GM18520 (cell line): ENCODE results near the gene OLFM1.

Experiments
- ATAC-seq: cut with Tn5 transposase; IDR thresholded peaks from one replicate; pipeline ENCODE4 v1.9.1; 2021; ENCODE audit not compliant: unreplicated experiment

The OLFM1 gene

DNA sequence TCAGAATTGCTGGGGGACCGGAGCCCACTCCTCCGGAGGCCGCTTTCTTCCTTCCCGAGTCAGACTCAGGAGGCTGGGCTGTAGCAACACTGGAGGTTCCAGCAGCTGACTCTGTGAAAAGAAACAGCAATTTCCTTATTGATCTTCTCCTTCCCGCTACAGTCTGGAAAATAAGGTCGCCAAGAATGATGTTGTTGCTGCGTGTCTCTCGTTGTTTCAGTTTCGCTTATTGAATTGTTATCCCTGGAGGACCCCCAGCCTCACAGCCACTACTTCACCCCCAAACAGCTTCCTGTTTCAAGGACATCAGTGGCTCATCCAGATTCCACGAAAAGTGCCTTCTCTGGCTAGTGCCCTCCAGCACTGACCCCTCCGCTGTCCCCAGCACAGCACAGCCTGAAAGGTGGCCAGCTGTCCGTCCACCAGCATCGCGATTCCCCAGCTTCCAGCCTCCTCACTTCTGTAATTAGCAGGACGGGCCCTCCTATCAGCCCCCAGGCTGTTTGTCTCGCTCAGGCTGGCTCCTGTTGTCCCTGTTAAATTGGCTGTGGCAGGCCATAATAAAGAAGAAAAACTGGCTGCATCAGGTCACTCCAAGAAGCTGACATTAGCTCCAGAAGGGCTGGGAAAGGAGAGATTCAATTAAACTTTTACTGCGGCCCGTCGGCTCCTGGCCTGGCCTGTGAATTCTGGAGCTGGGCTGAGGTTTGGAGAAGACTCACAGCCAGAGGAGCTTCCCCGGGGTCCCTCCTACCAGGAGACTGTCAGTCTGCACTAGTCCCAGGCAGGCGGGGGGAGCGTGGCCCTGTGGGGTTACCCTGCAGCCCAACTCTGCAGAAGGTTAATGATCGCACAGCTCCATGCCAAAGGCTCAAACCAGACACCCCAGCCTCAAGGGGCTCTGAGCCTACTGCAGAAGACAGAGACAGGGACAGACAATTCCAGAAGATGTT lies 40.5 kb downstream of the OLFM1 start:
- no peak for ATAC-seq

DNA sequence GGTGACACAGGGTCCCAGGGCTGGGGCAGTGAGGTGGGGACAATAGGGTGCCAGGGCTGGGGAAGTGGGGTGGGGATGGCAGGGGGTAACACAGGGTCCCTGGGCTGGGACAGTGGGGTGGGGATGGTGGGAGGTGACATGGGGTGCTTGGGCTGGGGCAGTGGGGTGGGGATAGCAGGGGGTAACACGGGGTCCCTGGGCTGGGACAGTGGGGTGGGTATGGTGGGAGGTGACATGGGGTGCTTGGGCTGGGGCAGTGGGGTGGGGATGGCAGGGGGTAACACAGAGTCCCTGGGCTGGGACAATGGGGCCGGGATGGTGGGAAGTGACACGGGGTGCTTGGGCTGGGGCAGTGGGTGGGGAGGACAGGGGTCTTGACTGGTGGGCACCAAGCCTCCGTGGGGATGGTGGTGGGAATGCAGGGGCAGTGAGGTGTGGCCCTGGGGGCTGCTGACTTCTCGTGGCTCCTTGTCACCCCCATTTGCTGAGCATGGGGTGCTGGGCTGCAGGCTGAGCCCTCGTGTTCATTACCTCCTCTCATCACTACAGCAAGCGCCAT lies 41.7 kb downstream of the OLFM1 start:
- no peak for ATAC-seq

DNA sequence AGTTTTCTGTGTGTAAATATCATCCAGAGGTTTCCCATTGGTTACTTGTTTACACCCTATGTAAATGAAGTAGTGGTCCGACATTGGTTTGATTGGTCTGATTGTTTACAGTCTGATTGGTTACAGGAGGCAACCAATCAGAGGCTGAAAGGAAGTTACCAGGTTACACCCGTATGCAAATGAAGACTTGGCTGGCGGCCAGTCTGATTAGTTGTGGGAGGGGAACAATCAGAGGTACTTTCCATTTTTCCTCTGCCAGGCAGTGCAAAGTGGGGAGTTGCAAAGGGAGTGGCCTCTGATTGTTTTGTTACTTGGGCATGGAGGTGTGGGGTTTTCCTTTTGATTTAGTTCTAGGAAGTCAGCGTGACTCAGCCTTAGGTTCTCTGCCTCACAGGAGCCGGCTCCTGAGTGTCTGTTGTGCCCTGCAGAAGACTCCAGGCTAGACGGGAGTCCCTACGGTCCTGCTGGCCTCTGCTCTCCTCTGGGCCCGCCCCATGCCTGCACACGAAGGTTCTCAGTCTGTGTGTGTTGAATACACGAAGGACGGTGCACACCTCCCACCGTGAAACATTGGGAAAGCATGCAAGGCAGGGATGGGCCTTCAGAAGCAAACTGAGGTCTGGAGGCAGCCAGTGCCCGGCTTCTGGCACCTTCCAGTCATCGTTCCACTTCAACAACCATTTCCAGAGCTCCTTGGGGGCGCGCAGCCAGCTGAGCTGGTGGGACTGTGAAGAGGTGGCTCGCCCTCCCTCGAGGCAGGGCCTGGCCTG lies 42.9 kb downstream of the OLFM1 start:
- ATAC-seq, result no peak

DNA sequence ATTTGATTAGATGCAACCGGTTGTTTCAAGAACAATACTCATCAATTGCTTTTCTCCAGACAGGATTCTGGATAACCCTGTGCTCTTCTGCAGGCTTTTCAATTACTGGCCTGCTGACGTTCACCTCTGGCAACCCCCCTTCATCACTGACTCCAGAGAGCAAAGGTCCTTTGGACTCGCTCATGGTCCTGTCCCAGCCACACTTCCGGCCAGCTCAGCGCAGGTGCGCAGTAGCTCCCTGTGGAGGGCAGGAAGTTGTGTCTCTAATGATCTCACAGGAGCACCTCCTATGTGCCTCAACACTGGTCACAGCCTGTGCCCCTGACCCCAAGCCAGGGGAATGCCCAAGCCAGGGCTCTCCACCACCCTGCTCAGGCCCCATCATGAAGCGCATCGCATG lies 44.0 kb downstream of the OLFM1 start:
- no peak for ATAC-seq

DNA sequence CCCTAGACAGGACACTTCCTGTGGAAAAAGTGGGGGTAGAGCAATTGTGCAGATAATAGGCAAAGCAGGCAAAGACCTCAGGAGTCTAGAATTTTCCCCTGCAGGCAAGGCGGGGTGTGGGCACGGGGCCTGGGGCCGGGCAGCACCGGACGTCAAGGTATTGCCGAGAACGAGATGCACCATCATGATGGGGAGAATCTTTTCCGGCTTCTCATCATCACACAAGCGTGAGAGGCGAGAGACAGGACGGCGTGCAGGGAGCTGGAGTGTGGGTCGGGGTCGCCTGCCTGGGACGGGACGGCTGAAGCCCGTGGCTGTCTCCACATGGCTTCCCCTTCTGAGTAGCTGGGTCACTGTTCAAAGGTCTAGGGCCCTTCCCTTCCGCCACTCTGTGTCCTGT lies 44.5 kb downstream of the OLFM1 start:
- ATAC-seq, result no peak

DNA sequence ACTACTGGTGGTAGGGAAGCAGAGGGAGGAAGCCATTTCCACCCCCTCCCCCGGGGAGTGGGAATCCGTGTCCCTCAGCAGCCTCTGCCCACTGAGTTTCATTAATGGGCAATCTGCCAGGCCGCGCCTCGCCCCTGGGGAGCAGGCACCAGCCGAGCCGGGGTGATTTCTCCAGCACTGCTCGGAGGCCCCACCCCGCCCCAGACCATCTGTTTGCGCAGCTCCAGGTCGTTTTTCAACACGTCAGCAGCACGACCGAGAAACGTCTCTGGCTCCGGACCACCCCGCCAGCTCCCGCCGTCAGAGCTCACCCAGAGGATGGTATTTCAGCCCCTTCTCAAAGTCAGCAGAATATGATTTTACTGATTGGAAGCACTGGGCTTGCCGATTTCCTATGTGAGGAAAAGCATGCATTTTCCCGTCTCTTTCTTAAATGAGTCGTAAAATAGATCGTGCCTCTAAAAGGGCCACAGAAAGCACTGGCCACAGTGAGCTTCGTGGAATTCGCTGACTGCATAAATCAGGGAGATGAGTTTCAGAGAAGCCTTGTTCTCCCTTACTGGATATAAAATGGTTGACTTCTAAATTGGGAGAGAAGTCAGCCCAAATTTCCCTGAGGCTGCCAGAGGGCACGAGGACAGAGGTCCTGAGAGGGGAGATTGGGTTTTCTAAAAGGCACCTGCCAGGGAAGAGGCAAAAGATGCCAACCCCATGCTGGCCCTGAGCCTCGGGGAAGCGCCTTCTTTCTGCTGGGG lies 47.0 kb downstream of the OLFM1 start:
- no peak for ATAC-seq

DNA sequence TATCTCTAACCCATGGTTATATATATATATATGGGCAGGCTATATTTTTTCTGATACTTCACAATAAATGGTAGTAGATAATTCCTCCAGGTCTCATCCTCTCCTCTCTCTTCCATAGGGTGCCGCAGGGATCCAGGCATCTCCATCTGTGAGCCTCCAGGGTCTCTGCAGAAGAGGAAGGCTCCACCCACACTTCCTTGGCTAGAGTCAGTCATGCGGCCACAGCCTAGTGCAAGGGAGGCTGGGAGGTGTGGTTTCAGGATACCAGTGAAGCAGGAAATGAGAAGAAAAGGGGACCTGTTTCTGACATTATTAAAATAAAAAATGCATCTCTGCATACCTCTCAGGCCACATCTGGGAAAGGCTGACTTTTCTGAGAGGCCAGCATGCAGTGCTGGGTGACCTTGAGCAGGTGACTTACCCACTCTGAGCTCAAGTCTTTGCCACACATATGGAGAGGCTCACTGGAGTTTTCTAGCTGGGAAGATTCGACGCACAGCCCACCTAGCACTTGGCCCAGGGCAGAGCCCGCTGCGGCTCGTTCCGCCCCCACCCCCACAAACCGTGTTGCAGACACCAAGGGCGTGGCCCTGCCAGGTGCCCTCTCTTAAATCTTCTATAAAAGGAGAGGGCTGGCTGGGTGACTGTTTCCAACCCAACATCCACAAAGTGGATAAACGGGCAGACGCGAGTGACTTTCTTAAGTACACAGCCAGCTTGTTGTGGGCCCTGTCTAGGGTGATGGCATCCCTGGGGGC lies 47.9 kb downstream of the OLFM1 start:
- ATAC-seq, result no peak

DNA sequence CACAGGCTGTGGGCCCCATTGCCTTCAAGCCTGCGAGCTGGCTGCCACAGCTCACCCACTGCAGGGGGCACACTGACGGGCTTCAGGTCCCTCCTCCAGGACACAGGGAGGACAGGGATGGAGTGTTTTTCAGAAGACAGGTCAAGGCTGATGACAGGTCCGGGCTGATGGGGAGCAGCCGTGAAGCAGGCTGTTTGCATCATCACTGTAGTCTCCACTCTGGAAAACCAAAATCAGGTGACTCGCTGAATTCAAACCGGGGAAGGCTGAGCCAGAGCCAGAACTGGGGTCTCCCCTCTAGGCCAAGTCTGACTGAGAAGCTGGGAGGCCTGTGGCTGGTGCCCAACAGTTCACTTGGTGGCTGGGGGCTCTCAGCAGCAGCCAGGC lies 48.5 kb downstream of the OLFM1 start:
- no peak for ATAC-seq

DNA sequence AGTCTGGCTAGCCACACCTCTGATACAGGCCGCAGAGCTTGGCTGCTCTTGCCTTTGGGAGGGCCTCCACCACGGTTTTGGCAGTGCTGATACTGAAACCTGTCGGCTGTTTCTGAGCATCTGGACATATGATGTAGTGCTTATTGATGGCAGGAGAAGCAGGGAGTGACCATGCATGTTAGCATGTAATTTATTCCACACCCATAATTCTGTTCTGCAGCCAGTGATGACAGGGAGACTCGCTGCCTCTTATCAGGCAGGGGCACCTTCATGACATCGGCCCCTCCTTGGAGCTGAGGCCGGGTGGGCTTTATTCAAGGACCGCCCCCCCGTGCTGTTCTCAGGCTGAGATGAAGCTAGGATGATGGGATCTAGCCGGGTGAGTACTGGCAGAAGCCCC lies 49.0 kb downstream of the OLFM1 start:
- ATAC-seq, result no peak

DNA sequence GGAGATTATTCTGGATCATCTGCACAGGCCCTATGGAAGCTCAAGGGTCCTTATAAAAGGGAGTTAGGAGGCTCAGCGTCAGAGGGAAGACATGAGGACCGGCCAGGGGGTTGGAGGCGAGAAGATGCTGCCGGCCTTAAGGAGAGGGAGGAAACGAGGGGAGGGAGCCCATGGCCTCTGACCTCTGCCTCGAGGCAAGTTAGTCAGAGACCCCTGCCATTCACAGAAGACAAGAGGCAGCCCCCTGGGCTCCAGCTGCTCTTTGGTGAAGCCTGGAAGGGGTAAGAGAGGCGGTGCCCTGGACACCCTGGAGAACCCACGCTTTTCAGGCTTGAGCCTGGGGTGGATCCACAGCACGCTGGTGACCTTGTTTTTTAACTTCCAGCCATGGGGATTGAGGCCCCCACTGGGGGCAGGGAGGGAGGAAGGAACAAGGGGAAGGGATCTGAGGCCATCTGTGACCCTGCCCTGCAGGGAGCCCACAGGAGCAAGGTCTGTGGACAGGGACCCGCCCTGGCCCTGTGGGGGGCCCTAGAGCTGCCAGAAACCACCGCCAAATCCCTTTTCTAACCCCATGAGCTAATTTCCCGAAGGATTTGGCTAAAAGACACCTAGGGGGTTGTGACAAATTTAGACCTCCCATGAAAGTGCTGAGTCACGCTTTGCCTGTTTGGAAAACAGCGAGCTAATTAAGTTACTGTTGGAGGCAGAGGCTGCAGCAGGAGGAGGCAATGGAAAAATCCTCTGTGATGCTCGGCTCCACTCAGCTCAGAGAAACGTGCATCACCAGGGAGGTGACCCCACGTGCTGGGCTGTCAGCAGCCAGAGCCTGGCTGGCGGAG lies 49.7 kb downstream of the OLFM1 start:
- ATAC-seq, result no peak

DNA sequence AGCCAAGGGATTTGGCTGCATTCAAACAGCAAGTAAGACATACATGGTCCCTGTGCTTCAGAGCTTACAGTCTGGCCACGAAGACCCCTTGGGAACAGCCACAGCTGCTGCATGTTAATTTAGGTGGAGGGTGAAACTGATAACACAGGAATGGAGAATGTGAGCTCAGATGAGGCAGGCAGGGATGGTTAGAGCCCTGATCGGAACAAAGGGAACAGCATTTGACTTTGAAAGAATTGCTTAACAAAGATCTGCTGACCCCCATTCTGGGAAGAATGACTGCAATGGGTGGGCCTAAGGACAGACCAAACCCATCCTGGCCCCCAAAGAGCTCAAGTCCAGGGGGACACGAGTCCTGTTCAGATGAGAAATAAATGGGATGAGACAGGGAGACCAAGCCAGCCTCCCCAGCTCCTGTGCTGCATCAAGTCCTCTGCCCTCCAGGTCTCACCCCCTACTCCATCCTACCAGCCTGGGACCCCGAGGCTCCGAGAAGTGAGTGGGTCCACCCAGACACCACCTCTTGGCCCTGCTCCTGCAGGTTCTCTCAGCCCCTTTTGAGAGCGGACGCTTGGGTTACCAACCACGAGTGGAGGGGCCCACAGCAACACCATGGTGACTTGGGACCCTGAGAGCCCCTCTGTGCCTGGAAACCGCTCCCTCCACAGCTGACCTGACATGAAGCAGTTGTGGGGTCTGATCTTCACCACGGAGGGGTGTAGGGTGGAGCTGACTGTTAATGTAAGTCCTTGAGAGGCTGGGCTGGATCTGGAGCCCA lies 50.8 kb downstream of the OLFM1 start:
- no peak for ATAC-seq

DNA sequence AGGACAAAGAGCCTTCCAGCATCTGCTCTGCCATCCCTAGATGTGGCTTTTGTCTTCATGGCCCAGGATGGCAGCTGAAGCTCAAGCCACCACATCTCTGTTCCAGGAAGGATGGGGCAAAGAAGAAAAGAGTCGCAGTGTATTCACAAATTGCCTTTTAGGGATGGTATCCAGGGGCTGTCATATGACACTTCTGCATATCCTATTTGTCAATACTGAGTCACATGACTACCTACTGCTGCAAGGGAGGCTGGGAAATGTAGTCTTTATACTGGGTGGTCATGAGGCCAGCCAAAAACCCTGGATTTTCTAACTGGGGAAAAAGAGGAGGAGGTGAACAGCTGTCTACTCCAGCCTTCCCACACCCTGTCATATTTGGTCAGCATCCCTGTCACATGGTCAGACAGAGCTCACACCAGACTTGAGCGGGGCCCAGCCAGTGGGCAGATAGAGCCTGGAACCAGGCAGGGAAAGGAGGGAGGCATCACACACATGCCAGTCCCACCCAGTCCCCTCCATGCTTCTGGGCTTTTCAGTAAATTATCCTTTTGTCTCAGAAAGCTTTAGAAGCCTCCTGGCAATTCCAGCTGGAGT lies 52.0 kb downstream of the OLFM1 start:
- ATAC-seq, result no peak

DNA sequence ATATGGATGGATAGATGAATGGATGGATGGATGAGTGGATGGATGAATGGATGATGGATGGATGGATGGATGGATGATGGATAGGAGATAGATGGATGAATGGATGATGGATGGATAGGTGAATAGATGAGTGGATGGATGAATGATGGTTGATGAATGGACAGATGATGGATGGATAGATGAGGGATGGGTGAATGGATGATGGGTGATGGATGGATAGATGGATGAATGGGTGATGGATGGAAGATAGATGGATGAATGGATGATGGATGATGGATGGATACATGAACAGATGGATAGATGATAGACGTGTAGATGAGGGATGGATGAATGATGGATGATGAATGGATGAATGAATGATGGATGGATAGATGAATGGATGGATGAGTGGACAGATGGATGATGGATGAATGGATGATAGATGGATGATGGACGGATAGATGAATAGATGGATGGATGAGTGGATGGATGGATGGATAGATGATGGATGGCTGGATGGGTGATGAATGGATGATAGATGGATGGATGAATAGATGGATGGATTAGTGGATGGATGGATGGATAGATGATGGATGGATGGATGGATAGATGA lies 53.8 kb downstream of the OLFM1 start:
- ATAC-seq, result no peak

DNA sequence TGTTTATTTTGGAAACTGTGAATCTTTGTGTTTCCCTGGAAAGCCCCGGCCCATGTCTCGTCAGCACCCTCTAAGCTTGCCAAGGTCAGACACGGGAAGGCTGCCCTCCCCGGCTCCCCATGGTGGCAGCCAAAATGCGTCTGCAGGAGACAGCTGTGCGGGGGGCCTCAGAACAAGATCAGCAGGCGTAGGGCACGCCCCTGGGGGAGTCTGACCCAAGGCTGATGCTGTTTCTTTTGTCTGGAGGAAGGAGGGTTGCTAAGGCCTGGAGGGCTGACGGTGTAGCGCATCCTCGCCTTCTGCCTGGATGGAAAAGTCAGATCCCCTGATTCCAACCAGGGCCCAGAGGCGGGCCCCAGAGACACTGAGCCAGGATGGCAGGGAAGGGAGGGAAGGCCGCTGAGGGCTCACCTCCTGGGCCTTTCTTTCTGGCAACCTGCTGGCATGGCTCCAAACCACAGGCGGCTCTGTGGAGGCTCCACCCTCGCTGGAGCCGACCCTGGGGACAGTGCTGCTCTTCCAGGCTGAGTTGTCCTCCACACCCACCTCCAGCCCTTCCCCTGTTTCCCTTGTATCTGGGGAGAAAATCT lies 57.2 kb downstream of the OLFM1 start:
- no peak for ATAC-seq

DNA sequence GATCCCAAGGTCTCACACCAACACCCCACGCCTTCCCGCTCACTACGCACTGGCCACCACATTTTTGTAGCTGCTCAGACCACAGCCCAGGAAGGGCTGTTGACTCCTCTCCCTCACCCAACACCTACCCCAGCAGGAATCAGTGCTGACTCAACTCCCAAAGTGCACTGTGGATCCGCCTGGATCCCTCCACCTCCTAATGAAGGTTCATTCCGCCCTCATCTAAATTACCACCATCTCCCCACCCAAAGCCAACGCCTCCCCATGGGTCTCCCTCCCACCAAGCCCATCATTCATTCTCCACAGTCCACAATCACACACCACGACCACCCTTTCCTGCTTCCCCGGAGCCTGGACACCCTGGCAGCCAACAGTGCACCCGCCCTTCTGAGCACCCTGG lies 57.8 kb downstream of the OLFM1 start:
- ATAC-seq, result no peak

DNA sequence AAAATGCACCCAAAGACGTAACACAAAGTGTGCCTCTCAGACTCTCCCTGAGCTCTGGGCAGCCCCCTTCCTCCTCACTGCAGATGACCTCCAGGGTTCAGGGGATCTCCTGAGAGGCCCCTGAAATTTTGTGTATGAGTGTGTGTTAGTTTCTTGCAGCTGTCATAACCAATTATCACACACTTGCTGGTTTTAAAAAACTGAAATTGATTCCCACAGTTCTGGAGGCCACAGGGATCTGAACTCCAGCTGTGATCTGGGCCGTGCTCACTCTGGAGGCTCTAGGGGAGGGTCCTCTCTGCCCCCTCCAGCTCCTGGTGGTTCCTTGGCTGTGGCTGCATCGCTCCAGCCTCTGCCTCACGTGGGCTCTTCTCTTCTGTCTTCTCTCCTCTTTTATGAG lies 58.8 kb downstream of the OLFM1 start:
- ATAC-seq, result no peak

DNA sequence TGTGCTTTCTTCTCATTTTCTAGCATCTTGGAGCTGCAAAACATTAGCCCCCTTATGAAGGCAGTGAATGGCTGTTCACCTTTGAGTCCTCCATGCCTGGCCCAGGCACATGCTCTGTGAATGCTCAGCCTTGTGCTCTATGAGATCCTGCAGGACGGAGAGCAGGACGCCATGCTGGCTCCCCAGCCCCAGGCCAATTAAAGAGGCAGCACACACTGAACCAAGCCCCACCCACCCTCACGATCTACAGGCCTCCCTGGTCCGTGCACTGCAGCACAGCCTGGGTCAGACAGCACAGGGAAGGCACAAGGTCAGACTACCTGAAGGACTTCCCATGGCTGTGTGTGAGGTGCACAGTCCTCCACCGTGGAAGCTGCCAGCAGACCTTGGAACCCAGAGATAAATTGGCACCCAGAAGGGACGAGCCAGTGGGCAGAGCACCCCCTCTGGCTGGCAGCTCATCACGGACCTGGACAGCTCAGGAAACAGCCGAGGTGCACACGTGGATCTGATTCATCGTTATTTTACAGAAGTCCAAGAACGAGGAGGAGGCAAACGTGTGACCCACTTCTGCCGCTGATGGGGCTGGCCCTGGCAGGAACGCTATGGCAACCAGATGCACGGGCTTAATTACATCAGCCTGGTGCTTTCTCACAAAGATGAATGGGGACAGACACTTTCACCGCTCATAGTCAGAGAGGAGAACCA lies 59.5 kb downstream of the OLFM1 start:
- ATAC-seq, result no peak
